Renal cortex interstitium (tissue), 3 donors: ENCODE measurements around the gene SPOCK1. TPM values are rescaled to one million over a fixed set of nuclear protein-coding genes. Genes with fewer than 3 reads are reported as not detected.

Experiments used
- polyA plus RNA-seq, 3 donors: library from polyadenylated mRNA; unstranded; fragments of 120-200 nt; gene quantifications; one replicate each; pipeline ENCODE4 v1.2.1, GENCODE V29; 2013; ENCODE audit not compliant: insufficient read length in 3 of 3

Gene SPOCK1
- polyA plus RNA-seq, 3 donors, result 6.5 to 9.7 (median 8.3) TPM

Other genes with a start within 250 kb of the SPOCK1 start
- gene KLHL3, start 236.8 kb upstream of the SPOCK1 start, polyA plus RNA-seq, result 10 to 100 TPM; 13.7 to 27.5 (median 17.6) TPM